Endothelial cell of umbilical vein (primary cell): ENCODE data around the gene EXOC6B. TPM values are rescaled to one million over a fixed set of nuclear protein-coding genes. Genes with fewer than 3 reads are reported as not detected.

Source experiments
- BruUV-seq: library from RNA; stranded (reverse); fragments of 400-500 nt; replicated peaks from 2 replicates; lab custom pipeline; 2021; lab: Mats Ljungman, UMichigan
- CTCF ChIA-PET: fragments of 300-600, 350-600 bp; sonication (Branson Sonifier 250); formaldehyde crosslinking; loops from one replicate; lab custom pipeline; 2021; ENCODE audit warnings: antibody characterized with exemption, inconsistent platforms; lab: Charles Lee
- POLR2A ChIA-PET: fragments of 300-600, 350-600 bp; sonication (Branson Sonifier 250); formaldehyde crosslinking; loops from one replicate; lab custom pipeline; 2021; ENCODE audit warnings: antibody characterized with exemption, inconsistent platforms; lab: Charles Lee
- DNase-seq: peaks from one replicate; pipeline ENCODE4 v3.0.0-alpha.2; 2011; ENCODE audit warnings: low read depth, low spot score
- FAIRE-seq: peaks from 2 replicates; lab custom pipeline; 2011; peaks lifted over from hg19 to GRCh38; lab: Jason Lieb, UNC
- H2AFZ ChIP-seq: 2 replicates; pipeline ENCODE4 v1.6.0; 2012; ENCODE audit warnings: low read depth, low read length, control low read depth, inconsistent platforms
- H3K27ac ChIP-seq: 2 replicates; pipeline ENCODE4 v1.5.1; 2011; ENCODE audit warnings: low read depth, mild to moderate bottlenecking, control low read depth, low read length, moderate library complexity; ENCODE audit not compliant: insufficient read depth
- H3K27me3 ChIP-seq, 2 experiments: 2 replicates each; pipeline versions ENCODE4 v1.6.0 to v1.6.1; 2011; ENCODE audit warnings: low read length in 2 of 2, mixed read lengths in 1 of 2; ENCODE audit not compliant: control insufficient read depth in 2 of 2, insufficient read depth in 2 of 2
- H3K36me3 ChIP-seq, 2 experiments: 2 replicates in 1 of 2; 3 replicates in 1 of 2; pipeline ENCODE4 v1.5.1; 2011; ENCODE audit warnings: low read length in 2 of 2, mild to moderate bottlenecking in 1 of 2, moderate library complexity in 1 of 2; ENCODE audit not compliant: control insufficient read depth in 2 of 2, insufficient read depth in 2 of 2; ENCODE audit errors: extremely low read depth in 1 of 2
- H3K4me1 ChIP-seq: 3 replicates; pipeline ENCODE4 v1.5.1; 2011; ENCODE audit warnings: mild to moderate bottlenecking, low read length; ENCODE audit not compliant: control insufficient read depth, insufficient read depth; ENCODE audit errors: extremely low read depth
- H3K4me2 ChIP-seq: 2 replicates; pipeline ENCODE4 v1.6.1; 2011; ENCODE audit warnings: low read length, control low read depth, mixed read lengths; ENCODE audit not compliant: insufficient read depth
- H3K4me3 ChIP-seq, 3 experiments: fragments of 200-600 bp in 1 of 3; sonication (generic), shearing (Covaris generic) in 1 of 3; replicated peaks in 1 of 3; 2 replicates each; pipeline ENCODE4 v1.5.1; 2011 to 2016; ENCODE audit warnings: control low read depth in 3 of 3, low read length in 3 of 3, mild to moderate bottlenecking in 2 of 3, inconsistent platforms in 1 of 3, low read depth in 1 of 3, moderate library complexity in 1 of 3; ENCODE audit not compliant: insufficient read depth in 1 of 3
- H3K79me2 ChIP-seq: 2 replicates; pipeline ENCODE4 v1.6.0; 2012; ENCODE audit warnings: low read length, inconsistent platforms; ENCODE audit not compliant: control insufficient read depth, insufficient read depth
- H3K9ac ChIP-seq: replicated peaks from 2 replicates; pipeline ENCODE3; 2011; ENCODE audit warnings: low read length, control low read depth; ENCODE audit not compliant: insufficient read depth; ENCODE audit errors: extremely low read depth
- H3K9me1 ChIP-seq: replicated peaks from 3 replicates; pipeline ENCODE4 v1.6.0; 2011; ENCODE audit warnings: mild to moderate bottlenecking, low read length; ENCODE audit not compliant: control insufficient read depth, insufficient read depth; ENCODE audit errors: extremely low read depth
- H3K9me3 ChIP-seq: replicated peaks from 2 replicates; pipeline ENCODE4 v1.5.1; 2012; ENCODE audit warnings: low read length, inconsistent platforms; ENCODE audit not compliant: control insufficient read depth, insufficient read depth
- H4K20me1 ChIP-seq: replicated peaks from 2 replicates; pipeline ENCODE3; 2011; ENCODE audit warnings: mild to moderate bottlenecking, low read length; ENCODE audit not compliant: control insufficient read depth, insufficient read depth; ENCODE audit errors: extremely low read depth
- EZH2 ChIP-seq: IDR thresholded peaks from 2 replicates; pipeline ENCODE4 v1.6.1; 2012; ENCODE audit warnings: borderline replicate concordance, low read depth, mild to moderate bottlenecking, moderate library complexity, low read length, inconsistent platforms; ENCODE audit not compliant: severe bottlenecking
- FOS ChIP-seq: IDR thresholded peaks from 2 replicates; pipeline ENCODE4 v1.6.1; 2011; ENCODE audit warnings: mild to moderate bottlenecking, low read length, moderate library complexity, borderline replicate concordance; ENCODE audit not compliant: insufficient read depth
- GATA2 ChIP-seq: IDR thresholded peaks from 2 replicates; pipeline ENCODE4 v1.7.0; 2011; ENCODE audit warnings: low read depth, mild to moderate bottlenecking, moderate library complexity, mixed read lengths, low read length; ENCODE audit not compliant: insufficient read length, insufficient read depth
- JUN ChIP-seq: IDR thresholded peaks from 2 replicates; pipeline ENCODE4 v1.6.1; 2011; ENCODE audit warnings: borderline replicate concordance, low read depth; ENCODE audit not compliant: insufficient read length, insufficient read depth
- MYC ChIP-seq: IDR thresholded peaks from one replicate; pipeline ENCODE4 v1.6.1; 2011; ENCODE audit warnings: mild to moderate bottlenecking, low read depth, low read length
- POLR2A ChIP-seq: IDR thresholded peaks from 2 replicates; pipeline ENCODE4 v1.6.1; 2012; ENCODE audit warnings: low read depth, mild to moderate bottlenecking, control low read depth, low read length
- POLR2AphosphoS5 ChIP-seq: IDR thresholded peaks from 2 replicates; pipeline ENCODE4 v1.6.1; 2012; ENCODE audit warnings: low read depth, mild to moderate bottlenecking, control low read depth, low read length, moderate library complexity; ENCODE audit not compliant: insufficient read depth
- dilution Hi-C: fragments of 300-500 bp; cut with MboI; formaldehyde crosslinking; loops from one replicate; pipeline ENCODE4 v1.15.0; 2019; ENCODE audit warnings: low sequenced_read_pairs; ENCODE audit not compliant: extremely low pct_ligation_motif_present
- intact Hi-C: fragments of 100-400 bp; cut with micrococcal nuclease; formaldehyde crosslinking; loops from one replicate; pipeline ENCODE4 v1.10.0; 2022
- polyA plus RNA-seq, 4 experiments: library from polyadenylated mRNA; depleted of rRNA in 3 of 4; stranded (reverse) in 3 of 4; unstranded in 1 of 4; fragments of >200 nt; gene quantifications; 2 replicates each; pipeline versions ENCODE4 v1.2.1 to v1.2.3, GENCODE V29; 2011 to 2012; ENCODE audit warnings: missing spikeins in 1 of 4
- total RNA-seq: library from RNA; stranded (reverse); gene quantifications from 2 replicates; pipeline ENCODE4 v1.2.3, GENCODE V29; 2021
- TF ChIP-seq, protein P1 (sequence below), 2 donors: IDR thresholded peaks; 1 replicate in 1 of 2; 2 replicates in 1 of 2; pipeline ENCODE4 v1.5.1; 2011; ENCODE audit warnings: low read length in 2 of 2, mild to moderate bottlenecking in 2 of 2, moderate library complexity in 2 of 2, control low read depth in 1 of 2, inconsistent platforms in 1 of 2, low read depth in 1 of 2; ENCODE audit not compliant: insufficient read depth in 1 of 2; ENCODE audit errors: extremely low read depth in 1 of 2
- TF ChIP-seq, protein P2 (sequence below): IDR thresholded peaks from 2 replicates; pipeline ENCODE4 v1.6.1; 2011; ENCODE audit not compliant: insufficient read depth, insufficient read length

Gene EXOC6B
- total and polyA plus RNA-seq, 2 donors (not counting 3 experiments of a cell fraction or from before 2014, with no cell fraction given): 10.8 to 34.8 TPM

DNA sequence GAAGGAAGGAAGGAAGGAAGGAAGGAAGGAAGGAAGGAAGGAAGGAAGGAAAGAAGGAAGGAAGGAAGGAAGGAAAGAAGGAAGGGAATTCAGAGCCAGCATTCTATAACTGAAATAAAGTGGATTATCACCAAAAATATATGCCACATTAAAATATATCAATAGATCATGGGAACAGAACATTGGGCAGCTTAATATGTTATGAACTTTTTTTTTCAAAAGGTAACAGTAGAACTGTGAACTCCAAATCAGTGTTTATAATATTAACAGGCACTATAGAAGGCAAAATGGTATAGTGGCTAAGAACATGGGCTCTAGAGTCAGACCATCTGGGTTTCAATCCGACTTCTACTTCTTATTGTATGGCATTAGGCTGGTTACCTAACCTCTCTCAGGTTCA, 313.5 kb downstream of the EXOC6B start:
- H3K9ac ChIP-seq: no peak overlapping the region
- no peak overlapping the region for H3K4me3 ChIP-seq
- dilution Hi-C loops (no loop called here), intact Hi-C loops (no loop called here)
- FAIRE-seq (no peak), DNase-seq (no peak)
- POLR2A ChIA-PET: no interaction called here
- no peaks in the 10 kb centered on the region for H4K20me1 ChIP-seq
- no peaks in the 10 kb centered on the region for H3K4me1 ChIP-seq
- no peaks in the 10 kb centered on the region for H3K9me3 ChIP-seq
- H3K79me2 ChIP-seq: no peaks in the 10 kb centered on the region
- no peaks in the 10 kb centered on the region for H3K36me3 ChIP-seq
- no peaks in the 10 kb centered on the region for H3K9me1 ChIP-seq
- BruUV-seq: no TSS peak
- H3K4me2 ChIP-seq: no peak overlapping the region
- H3K27me3 ChIP-seq: no peaks in the 10 kb centered on the region
- H2AFZ ChIP-seq: no peak overlapping the region
- no peak for TF ChIP-seq EZH2
- no peak for TF ChIP-seq MYC
- no peak for TF ChIP-seq POLR2AphosphoS5
- no peak for TF ChIP-seq JUN
- TF ChIP-seq FOS: no peak
- CTCF ChIA-PET: no interaction called here
- H3K27ac ChIP-seq: no peak overlapping the region

DNA sequence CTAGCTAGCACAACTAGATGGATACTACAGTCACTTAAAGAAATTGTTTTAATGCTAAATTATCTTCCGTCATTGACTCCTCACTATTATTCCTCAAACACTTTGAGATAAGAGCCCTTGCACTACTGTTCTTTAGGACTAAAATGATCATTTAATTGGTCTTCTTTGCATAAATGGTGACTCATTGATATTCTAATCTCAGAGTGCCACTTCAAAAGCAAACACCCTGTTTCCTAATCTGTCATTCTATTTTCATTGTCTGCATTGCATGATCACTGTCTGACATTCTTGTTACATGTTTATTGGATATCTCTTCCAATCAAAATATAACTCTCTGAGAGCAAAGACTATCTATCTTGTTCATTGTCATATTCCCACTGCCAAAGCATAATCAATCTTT, 313.9 kb downstream of the EXOC6B start:
- no peaks in the 10 kb centered on the region for H3K79me2 ChIP-seq
- no peaks in the 10 kb centered on the region for H3K27me3 ChIP-seq
- intact Hi-C loops: no loop called here
- ChIA-PET POLR2A (no interaction called here), CTCF (no interaction called here)
- BruUV-seq: no TSS peak
- TF ChIP-seq POLR2AphosphoS5: no peak
- TF ChIP-seq, protein P1, sequence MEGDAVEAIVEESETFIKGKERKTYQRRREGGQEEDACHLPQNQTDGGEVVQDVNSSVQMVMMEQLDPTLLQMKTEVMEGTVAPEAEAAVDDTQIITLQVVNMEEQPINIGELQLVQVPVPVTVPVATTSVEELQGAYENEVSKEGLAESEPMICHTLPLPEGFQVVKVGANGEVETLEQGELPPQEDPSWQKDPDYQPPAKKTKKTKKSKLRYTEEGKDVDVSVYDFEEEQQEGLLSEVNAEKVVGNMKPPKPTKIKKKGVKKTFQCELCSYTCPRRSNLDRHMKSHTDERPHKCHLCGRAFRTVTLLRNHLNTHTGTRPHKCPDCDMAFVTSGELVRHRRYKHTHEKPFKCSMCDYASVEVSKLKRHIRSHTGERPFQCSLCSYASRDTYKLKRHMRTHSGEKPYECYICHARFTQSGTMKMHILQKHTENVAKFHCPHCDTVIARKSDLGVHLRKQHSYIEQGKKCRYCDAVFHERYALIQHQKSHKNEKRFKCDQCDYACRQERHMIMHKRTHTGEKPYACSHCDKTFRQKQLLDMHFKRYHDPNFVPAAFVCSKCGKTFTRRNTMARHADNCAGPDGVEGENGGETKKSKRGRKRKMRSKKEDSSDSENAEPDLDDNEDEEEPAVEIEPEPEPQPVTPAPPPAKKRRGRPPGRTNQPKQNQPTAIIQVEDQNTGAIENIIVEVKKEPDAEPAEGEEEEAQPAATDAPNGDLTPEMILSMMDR (IDR thresholded peaks at IDR 0.05; ENCODE audit: extremely low read depth in 1 of 2, insufficient read depth in 1 of 2, low read depth in 1 of 2, low read length in 2 of 2): no peak
- no peak for TF ChIP-seq GATA2
- no peak for TF ChIP-seq FOS
- TF ChIP-seq, protein P2, sequence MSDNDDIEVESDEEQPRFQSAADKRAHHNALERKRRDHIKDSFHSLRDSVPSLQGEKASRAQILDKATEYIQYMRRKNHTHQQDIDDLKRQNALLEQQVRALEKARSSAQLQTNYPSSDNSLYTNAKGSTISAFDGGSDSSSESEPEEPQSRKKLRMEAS: no peak
- TF ChIP-seq JUN: peak; percentile 5
- no peak for TF ChIP-seq MYC
- TF ChIP-seq POLR2A: no peak
- no peaks in the 10 kb centered on the region for H3K4me1 ChIP-seq
- no peak for DNase-seq
- H3K27ac ChIP-seq: no peak overlapping the region
- H3K9me3 ChIP-seq: no peaks in the 10 kb centered on the region
- no peak overlapping the region for H2AFZ ChIP-seq
- no peaks in the 10 kb centered on the region for H4K20me1 ChIP-seq
- FAIRE-seq: no peak
- no peak overlapping the region for H3K9ac ChIP-seq
- dilution Hi-C loops: no loop called here
- no peaks in the 10 kb centered on the region for H3K9me1 ChIP-seq
- H3K4me3 ChIP-seq: no peak overlapping the region
- H3K4me2 ChIP-seq: no peak overlapping the region
- H3K36me3 ChIP-seq: no peaks in the 10 kb centered on the region
